Activated CD4-positive, CD25-positive, alpha-beta regulatory T cell treated with anti-CD3 and anti-CD28 coated beads, Interleukin-2, amount 50 U/mL, for 24 hours (primary cell): Measurements from ENCODE around the gene TREML2.
"Not testable (repeated sequence)": the region's sequence is repeated elsewhere in the genome, so short reads cannot be mapped to it uniquely, and the experiment has no call there.

Experiments
- ATAC-seq, 2 donors: fragments of 150-1000 bp; cut with Tn5 transposase; one replicate each; pipeline ENCODE4 v1.10.0; 2021; ENCODE audit warnings: mild to moderate bottlenecking in 1 of 2, moderate library complexity in 1 of 2

TREML2 gene

DNA sequence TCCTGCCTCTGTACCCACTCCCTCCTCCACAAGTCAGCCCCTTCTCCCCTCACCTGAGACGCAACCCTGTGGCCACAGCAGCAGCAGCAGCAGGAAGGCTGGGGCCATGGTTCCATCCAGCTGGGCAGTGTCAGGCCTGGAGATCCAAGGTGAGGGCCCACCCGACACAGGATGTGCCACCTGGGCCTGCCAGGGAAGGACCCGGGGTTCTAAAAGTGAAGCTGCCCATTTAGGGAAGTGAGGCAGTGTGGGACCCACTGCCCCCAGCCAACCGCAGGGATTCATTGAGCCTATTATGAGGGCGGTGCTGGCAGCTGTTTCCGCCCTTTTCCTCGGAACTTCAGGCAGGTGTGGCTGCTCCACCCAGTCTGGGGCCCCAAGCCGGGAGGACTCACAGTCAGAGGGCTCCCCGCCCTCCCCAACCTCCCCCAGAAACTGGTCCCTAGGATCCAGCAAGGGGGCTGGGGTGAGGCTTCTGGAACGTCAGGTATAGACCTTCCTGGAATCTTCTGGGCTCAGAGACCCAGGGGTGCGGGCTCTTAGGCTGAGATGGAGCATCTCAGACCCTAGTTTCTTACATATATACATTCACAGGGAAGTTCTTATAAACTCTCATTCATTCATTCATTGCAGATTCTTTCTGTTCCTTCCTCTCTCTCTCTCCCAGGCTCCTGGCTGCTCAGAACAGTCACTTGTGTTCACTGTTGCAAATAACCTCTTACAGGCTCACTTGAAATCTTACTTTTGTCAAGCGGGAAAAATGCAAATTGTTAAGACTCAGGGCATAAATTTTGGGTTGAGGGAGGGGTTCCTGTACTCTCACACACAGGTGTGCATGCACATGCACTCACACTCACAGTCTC is at the start of gene TREML2:
TSS of gene TREML2 (minus strand) at position 249 of the 863 bp plus-strand sequence. CDS start at position 108, 141 bp downstream.
- ATAC-seq: peak; percentile 7

- no peak for ATAC-seq
These were observed 47.1 kb upstream of the TREML2 start for GRCh38 chr6:41247882-41248705.

DNA sequence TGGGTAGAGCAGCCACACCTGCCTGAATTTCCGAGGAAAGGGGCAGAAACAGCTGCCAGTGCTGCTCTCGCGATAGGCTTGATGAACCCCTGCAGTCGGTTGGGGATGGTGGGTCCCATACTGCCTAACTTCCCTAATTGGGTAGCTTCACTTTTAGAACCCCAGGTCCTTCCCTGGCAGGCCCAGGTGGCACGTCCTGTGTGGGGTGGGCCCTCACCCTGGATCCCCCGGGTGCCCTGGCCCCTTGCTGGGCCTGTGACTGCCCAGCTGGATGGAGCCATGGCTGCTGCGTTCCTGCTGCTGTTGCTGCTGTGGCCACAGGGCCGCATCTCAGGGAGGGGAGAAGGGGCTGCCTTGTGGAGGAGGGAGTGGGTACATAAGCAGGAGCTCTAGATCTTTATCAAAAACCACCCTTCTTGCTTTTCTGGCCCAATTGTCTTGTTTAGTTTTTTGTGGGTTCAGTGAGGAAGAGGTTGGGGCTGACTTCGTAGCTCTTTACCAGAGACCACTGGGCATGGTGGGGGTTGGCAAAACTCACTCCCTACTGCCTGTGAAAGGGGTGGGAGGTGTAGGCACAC is 46.4 kb upstream of the TREML2 start:
- no peak for ATAC-seq

- ATAC-seq: not testable (repeated sequence)
These were observed 45.6 kb upstream of the TREML2 start for GRCh38 chr6:41246529-41246928.

DNA sequence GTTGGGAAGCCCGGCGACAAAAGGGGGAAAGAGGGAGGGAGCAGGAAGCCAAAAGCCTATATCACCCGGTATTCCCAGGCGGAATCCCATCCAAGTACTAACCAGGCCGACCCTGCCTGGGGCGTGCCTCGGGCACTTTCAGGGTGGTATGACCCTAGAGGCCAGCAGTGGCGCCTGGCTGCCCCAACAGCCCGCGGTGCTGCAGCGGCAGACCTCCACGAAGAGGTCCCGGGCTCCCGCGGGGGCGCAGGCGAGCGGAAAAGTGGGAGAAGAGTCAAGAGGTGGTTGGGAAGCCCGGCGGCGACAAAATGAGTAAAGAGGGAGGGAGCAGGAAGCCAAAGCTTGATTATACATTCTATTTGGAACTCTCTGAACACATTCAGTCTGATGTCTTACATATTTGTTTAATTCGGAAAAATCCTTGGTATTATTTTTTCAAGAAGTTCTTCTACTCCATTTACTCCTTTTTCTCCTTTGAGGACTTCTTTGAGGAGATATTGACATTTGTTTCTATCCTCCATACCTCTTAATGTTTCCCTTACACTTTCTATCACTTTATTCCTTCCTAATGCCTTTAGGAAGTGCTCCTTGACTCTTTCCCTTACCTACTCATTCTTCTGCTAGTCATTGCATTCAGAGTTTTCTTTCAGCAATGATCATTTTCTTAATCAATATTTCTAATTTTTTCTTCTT is 38.7 kb upstream of the TREML2 start:
- ATAC-seq: no peak

DNA sequence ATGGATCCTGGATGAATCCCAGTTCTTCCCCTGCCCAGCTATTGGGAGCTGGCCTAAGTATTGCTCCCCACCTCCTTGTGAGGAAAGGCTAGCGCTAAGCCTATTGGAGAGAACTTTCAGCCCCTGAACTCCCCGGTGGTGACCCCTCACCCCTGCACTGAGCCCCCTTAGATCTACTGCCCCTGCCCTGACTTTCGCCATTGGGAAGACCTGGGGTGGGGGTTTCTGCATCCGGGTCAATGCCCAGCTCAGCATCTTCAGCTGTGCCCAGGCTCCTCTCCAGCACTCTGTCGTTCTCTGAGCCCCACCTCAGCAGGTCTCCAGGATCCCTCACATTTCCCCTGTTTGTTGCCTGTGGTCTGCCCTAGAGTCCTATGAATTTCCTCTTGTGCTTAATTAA is 36.2 kb upstream of the TREML2 start:
- no peak for ATAC-seq

- no peak for ATAC-seq
These were observed 35.3 kb upstream of the TREML2 start for GRCh38 chr6:41236276-41236675.

DNA sequence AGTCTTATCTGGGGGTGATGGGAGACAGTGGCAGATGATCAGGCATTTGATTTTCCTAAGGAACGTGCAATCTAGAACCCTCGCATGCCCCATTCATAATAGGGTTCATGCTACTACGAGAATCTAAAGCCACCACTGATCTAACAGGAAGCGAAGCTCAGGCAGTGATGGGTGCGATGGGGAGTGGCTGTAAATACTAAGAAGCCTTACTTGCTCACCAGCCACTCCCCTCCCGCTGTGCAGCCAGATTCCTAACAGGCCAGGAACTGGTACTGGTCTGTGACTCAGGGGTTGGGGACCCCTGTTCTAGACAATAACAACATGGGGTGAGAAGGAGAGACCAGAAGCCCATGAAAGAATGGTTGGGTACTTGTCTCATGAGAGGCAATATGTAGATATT is 31.7 kb upstream of the TREML2 start:
- ATAC-seq: no peak

- no peak for ATAC-seq
These were observed 30.3 kb upstream of the TREML2 start for GRCh38 chr6:41231246-41231645.

GRCh38 chr6:41229721-41230120 is 28.8 kb upstream of the TREML2 start:
- ATAC-seq: no peak

DNA sequence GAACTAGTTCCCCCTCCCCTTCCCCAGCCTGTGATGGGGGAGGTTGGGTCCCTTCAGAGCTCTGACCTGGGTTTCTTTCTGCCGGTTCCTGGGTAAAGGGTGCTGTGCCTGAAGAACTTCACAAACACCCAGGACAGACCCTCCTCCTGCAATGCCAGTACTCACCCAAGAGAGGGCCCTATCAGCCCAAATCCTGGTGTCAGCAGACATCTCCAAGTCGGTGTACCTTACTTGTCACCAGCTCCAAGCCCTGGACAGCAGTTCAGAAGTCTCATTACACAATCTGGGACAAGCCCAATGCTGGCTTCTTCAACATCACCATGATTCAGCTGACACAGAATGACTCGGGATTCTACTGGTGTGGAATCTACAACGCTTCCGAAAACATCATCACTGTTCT is 27.7 kb upstream of the TREML2 start:
- ATAC-seq: no peak

DNA sequence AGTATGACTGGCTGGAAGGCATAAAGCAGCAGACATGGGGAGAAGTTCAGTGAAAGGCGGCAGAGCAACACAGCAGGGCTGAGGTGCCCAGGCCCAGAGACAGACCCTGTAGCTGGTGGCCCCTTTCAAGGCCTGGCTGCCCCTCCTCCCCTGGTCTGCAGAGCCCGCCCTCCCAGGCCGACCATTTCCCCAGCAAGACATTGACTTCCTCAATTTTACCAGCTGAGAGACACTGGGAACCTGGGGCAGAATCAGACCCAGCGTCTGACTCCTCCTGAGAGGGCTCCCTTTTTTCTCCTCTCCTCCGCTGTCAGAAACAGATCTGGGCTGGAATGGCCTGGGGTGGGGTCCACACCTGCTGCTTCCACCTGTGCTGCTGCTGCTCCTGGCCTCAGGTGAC is 27.1 kb upstream of the TREML2 start, which contains the start of gene TREML4:
TSS of gene TREML4 (plus strand) at position 254 of the 400 bp plus-strand sequence. CDS start at position 333, 79 bp downstream.
- no peak for ATAC-seq

GRCh38 chr6:41226752-41227151 is 25.8 kb upstream of the TREML2 start:
- ATAC-seq: no peak

GRCh38 chr6:41224800-41225199 is 23.9 kb upstream of the TREML2 start:
- no peak for ATAC-seq

GRCh38 chr6:41222513-41222912 is 21.6 kb upstream of the TREML2 start:
- no peak for ATAC-seq

DNA sequence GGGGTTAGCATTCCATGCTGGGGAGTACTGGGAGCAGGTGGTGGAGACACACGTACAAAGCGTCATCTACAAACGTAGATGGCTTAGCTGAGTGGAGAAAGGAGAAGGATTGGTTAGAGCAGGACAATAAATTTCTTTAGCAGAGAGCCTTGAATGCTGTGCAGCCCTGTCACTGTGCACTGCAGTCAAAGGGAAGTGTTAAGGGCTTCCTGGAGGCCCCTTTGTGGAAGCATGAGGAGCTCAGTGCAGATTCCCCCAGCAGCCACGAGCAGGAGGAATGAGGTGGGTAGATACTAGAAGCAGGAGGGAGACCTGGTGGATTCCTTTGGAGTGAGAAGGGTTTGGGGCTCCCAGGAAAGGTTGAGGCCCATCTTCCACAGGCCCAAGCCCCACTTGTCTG is 21.1 kb upstream of the TREML2 start:
- ATAC-seq: no peak

GRCh38 chr6:41216616-41217015 is 15.7 kb upstream of the TREML2 start:
- no peak for ATAC-seq

- no peak for ATAC-seq
These were observed 14.8 kb upstream of the TREML2 start for GRCh38 chr6:41215777-41216176.

DNA sequence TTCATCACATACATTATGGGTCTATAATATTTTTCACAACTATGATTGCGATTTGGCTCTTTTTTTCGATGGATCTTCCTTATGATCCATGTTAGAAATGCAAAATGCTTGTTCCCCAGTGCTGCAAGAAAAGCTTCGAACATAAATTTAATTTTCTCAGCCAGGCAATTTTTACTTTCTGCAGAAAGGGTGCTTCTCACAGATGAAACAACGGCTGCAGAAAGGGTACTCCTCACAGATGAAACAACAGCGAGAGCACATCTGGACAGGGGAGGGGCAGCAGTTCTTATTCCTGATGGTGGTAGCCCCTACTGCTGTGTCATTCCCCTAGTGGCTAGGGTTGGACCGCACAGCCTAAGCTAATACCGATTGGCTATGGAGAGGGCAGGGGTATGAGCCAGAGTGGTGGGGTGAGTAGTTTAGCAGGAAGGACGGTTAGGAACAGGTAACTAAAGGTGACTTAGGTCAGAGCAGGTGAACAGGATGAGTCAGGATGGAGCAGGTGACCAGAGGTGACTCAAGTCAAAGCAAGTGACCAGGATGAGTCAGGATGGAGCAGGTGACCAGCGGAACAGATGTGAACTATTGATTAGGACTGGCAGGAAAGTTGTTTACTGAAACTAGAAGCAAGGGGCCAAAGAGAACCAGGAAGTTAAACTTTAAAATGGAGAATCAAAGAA is 13.8 kb upstream of the TREML2 start:
- no peak for ATAC-seq

GRCh38 chr6:41209547-41210320 is 8.8 kb upstream of the TREML2 start:
- ATAC-seq: no peak

DNA sequence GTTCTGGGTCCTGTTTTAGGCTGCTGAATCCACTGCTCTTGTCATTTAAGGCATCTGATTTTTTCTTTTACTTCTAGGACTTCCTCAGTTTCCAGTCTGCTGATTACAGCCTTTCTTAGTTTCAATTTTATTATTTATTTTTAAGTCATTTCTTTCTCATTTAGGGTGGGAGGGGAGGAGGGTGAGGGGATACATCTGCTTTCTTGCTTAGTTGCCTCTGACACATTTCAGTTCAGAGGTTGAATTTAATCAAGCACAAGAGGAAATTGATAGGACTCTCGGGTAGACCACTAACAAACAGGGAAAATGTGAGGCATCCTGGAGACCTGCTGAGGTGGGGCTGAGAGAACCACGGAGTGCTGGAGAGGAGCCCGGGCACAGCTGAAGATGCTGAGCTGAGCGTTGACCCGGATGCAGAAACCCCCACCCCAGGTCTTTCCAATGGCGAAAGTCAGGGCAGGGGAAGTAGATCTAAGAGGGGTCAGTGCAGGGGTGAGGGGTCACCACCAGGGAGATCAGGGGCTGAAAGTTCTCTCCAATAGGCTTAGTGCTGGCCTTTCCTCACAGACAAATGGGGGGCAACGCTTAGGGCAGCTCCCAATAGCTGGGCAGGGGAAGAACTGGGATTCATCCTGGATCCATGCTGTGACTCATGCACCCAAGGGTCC is 7.6 kb upstream of the TREML2 start:
- peak in 1 of 2 donors; percentile 24 for ATAC-seq
